ENCODE results near the gene PBOV1.

The PBOV1 gene

DNA sequence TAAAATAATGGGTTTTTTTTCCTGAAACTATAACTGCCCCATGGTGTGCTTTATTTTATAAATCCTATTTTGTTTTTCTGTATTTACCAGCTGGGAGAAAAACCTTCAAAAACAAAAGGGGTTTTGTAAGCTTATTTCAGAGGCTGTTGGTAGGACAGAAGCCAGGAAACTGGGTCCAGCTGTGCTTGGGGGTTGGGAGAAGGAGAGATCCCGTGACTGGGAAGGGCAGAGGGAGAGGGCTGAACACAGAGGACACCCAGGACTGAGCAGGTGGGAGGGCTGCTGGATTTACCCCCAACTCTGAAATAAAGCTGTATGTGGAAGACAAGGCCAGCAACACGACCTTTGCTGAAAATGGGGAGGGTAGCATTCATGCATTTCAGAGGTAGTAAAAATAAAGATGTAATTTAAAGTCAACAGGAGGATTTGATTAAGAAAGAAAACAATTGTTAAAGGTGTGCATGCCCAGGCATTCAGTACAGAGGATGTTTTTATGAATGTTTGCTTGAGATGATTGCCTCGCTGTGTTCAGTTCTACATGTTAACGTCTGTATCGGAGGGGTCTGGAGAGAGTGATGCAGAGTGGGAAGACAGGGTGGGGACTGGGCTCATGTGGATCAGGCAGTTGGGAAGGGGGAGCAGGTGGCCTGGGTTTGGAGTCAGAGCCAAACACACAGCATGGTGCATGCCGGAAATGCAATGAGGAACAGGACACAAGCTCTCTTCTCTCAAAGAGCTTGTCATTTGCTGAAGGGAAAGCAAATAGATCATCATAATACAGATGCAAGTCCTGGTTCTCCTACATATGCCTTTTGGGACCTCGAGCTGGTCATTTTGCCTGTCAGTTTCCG, 35.1 kb downstream of the PBOV1 start:
- DNase-seq (ENCODE audit: extremely low spot score) = no peak
- CTCF ChIA-PET = interaction anchor here (1.7 to 2.7 kb wide), 2 partner anchors 15 to 22 kb away, joined by 7 to 8 read pairs; no protein-coding TSS in a partner anchor
- POLR2A ChIA-PET = no interaction called here
- TF ChIP-seq, protein P1, sequence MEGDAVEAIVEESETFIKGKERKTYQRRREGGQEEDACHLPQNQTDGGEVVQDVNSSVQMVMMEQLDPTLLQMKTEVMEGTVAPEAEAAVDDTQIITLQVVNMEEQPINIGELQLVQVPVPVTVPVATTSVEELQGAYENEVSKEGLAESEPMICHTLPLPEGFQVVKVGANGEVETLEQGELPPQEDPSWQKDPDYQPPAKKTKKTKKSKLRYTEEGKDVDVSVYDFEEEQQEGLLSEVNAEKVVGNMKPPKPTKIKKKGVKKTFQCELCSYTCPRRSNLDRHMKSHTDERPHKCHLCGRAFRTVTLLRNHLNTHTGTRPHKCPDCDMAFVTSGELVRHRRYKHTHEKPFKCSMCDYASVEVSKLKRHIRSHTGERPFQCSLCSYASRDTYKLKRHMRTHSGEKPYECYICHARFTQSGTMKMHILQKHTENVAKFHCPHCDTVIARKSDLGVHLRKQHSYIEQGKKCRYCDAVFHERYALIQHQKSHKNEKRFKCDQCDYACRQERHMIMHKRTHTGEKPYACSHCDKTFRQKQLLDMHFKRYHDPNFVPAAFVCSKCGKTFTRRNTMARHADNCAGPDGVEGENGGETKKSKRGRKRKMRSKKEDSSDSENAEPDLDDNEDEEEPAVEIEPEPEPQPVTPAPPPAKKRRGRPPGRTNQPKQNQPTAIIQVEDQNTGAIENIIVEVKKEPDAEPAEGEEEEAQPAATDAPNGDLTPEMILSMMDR (IDR thresholded peaks at IDR 0.05; ENCODE audit: control extremely low read depth, extremely low read depth, low read depth, missing control alignments) = no peak

DNA sequence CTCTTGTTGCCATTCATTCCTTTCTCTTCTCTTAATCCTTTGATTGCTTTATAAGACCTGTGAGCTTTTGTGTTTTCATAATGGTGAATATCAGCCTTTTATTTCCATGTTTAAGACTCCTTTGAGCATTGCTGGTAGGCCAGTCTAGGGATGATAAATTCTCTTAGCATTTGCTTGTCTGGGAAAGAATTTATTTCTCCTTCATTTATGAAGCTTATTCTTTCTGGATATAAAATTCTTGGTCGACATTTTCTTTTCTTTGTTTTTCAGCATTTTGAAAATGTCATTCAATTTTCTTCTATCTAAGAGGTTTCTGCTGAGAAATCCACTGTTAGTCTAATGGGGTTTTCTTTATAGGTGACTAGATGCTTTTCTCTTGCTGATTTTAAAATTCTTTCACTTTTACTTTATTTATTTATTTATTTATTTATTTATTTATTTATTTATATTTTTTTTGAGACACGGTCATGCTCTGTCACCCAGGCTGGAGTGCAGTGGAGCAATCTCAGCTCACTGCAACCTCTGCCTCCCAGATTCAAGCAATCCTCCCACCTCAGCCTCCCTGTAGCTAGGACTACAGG, 41.5 kb downstream of the PBOV1 start:
- CTCF ChIA-PET = no interaction called here
- TF ChIP-seq, protein P1 (IDR thresholded peaks at IDR 0.05; ENCODE audit: control extremely low read depth, extremely low read depth, low read depth, missing control alignments) = no peak
- no peak for DNase-seq (ENCODE audit: extremely low spot score)
- POLR2A ChIA-PET = no interaction called here

DNA sequence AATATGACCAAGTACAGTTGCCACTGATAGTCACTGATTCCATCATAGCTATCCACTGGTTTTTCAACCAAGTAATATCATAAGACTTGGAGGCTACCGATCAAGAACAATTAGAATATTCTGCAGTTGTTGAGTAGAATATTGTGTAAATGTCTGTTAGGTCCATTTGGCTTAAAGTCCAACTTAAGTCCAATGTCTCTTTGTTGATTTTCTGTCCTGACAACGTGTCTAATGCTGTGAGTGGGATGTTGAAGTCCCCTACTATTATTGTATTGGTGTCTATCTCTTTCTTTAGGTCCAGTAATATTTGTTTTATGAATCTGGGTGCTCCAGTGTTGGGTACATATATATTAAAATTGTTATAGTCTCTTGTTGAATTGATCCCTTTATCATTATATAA, 42.7 kb downstream of the PBOV1 start:
- DNase-seq (ENCODE audit: extremely low spot score) = no peak
- TF ChIP-seq, protein P1 (IDR thresholded peaks at IDR 0.05; ENCODE audit: control extremely low read depth, extremely low read depth, low read depth, missing control alignments) = no peak
- ChIA-PET POLR2A (no interaction called here), CTCF (no interaction called here)
